H1 (cell line): Measurements from ENCODE around the gene TBC1D32. TPM values are rescaled to one million over a fixed set of nuclear protein-coding genes. Genes with fewer than 3 reads are reported as not detected.

Experiments used
- BCL11A ChIP-seq, 2 experiments: IDR thresholded peaks; one replicate each; pipeline ENCODE4 v1.6.1; 2011; ENCODE audit warnings: low read depth in 2 of 2, low read length in 2 of 2, mild to moderate bottlenecking in 2 of 2
- CEBPB ChIP-seq: IDR thresholded peaks from 2 replicates; pipeline ENCODE4 v1.6.1; 2012; ENCODE audit warnings: low read depth, low read length
- HDAC2 ChIP-seq, 2 experiments: fragments of 300-600 bp in 1 of 2; sonication (generic) in 1 of 2; IDR thresholded peaks; 2 replicates each; pipeline ENCODE4 v1.6.1; 2011 to 2012; ENCODE audit warnings: low read depth in 2 of 2, low read length in 2 of 2, mild to moderate bottlenecking in 2 of 2, moderate library complexity in 2 of 2, borderline replicate concordance in 1 of 2, inconsistent platforms in 1 of 2
- NANOG ChIP-seq: IDR thresholded peaks from 2 replicates; pipeline ENCODE4 v1.6.1; 2011; ENCODE audit warnings: low read length, low read depth, mild to moderate bottlenecking, inconsistent platforms; ENCODE audit not compliant: insufficient read depth, poor library complexity, severe bottlenecking
- POLR2A ChIP-seq, 2 experiments: IDR thresholded peaks; 1 replicate in 1 of 2; 2 replicates in 1 of 2; pipeline ENCODE4 v1.6.1; 2011; ENCODE audit warnings: low read depth in 2 of 2, low read length in 2 of 2, mild to moderate bottlenecking in 2 of 2; ENCODE audit errors: control extremely low read depth in 1 of 2
- SRF ChIP-seq: IDR thresholded peaks from 2 replicates; pipeline ENCODE4 v1.6.1; 2011; ENCODE audit warnings: mild to moderate bottlenecking, low read depth, low read length, moderate library complexity
- polyA plus RNA-seq, 7 experiments: library from polyadenylated mRNA; depleted of rRNA in 3 of 7; stranded (reverse) in 5 of 7; unstranded in 2 of 7; fragments of >200 nt in 5 of 7; fragments of 200-250 nt in 2 of 7; gene quantifications; 1 replicate in 5 of 7; 2 replicates in 1 of 7; 4 replicates in 1 of 7; pipeline versions ENCODE4 v1.2.1 to v1.2.3, GENCODE V29; 2011 to 2013; ENCODE audit warnings: missing spikeins in 2 of 7, mixed read lengths in 2 of 7
- total RNA-seq: library from RNA; stranded (reverse); fragmentation: NEBNext Ultra II Directional; extraction: Animal tissue kit (Norgen Biotek cat#: 25700); gene quantifications from 2 replicates; pipeline ENCODE4 v1.2.1, GENCODE V29; 2021

TBC1D32 gene
- total and polyA plus RNA-seq, 2 of the 8 experiments (the other 6 are each of a cell fraction or from before 2014, with no cell fraction given), result 5.3 to 7.1 TPM

DNA sequence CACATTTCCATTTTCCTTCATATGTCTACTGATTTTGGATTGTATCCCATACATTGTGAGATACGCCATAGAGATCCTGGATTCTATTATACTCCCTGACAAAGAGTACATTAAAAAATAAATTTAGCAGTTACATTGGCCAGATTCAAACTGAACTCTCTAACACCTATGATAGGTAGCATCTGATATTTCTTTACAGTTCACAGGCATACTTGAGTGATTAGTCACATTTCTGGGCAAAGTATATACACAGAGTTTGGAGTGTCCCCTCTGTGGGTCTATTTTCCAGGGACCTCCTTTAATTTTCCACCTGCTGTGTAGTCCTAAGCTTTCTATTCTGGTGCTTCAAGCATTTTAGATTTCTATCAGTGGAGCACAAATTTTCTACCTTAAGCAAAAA is 96.4 kb downstream of the TBC1D32 start (continued):
- TF ChIP-seq CEBPB, result no peak
- no peak for TF ChIP-seq POLR2A (IDR thresholded peaks at IDR 0.05; ENCODE audit: control extremely low read depth in 1 of 2, low read depth in 2 of 2, low read length in 2 of 2)
- TF ChIP-seq HDAC2 (IDR thresholded peaks at IDR 0.05; ENCODE audit: borderline replicate concordance in 1 of 2, low read depth in 2 of 2, low read length in 2 of 2), result no peak
- no peak for TF ChIP-seq BCL11A (IDR thresholded peaks at IDR 0.05; ENCODE audit: low read depth in 2 of 2, low read length in 2 of 2)
- no peak for TF ChIP-seq NANOG
- TF ChIP-seq SRF, result no peak
